Activated CD8-positive, alpha-beta memory T cell treated with anti-CD3 and anti-CD28 coated beads for 36 hours (primary cell): ENCODE results near the gene GNAL. TPM values are rescaled to one million over a fixed set of nuclear protein-coding genes. Genes with fewer than 3 reads are reported as not detected.

ENCODE experiments used
- CTCF ChIA-PET: fragments of 350-600 bp; sonication (Branson Sonifier 250); formaldehyde crosslinking; loops from one replicate; lab custom pipeline; 2021; ENCODE audit warnings: antibody characterized with exemption; lab: Charles Lee
- POLR2A ChIA-PET: fragments of 350-600 bp; sonication (Branson Sonifier 250); formaldehyde crosslinking; loops from one replicate; lab custom pipeline; 2021; ENCODE audit warnings: antibody characterized with exemption; lab: Charles Lee
- total RNA-seq, 2 experiments: library from RNA; stranded (reverse); gene quantifications; one replicate each; pipeline ENCODE4 v1.2.3, GENCODE V29; 2021

The GNAL gene
- total RNA-seq, 2 experiments from 2014 or later: 0.15 to 0.17 TPM

- CTCF ChIA-PET: no interaction called here
- POLR2A ChIA-PET: no interaction called here
These were observed 168.3 kb downstream of the GNAL start for GRCh38 chr18:11857177-11857887.

- ChIA-PET POLR2A (no interaction called here), CTCF (interaction anchor here (0.7 kb wide), 1 partner anchor 126 kb away, joined by 3 read pairs; no protein-coding TSS in a partner anchor)
These were observed 170.3 kb downstream of the GNAL start for GRCh38 chr18:11859282-11859830.

- CTCF ChIA-PET: no interaction called here
- POLR2A ChIA-PET: no interaction called here
These were observed 170.9 kb downstream of the GNAL start for GRCh38 chr18:11859903-11860407.

- ChIA-PET CTCF (no interaction called here), POLR2A (no interaction called here)
These were observed 171.8 kb downstream of the GNAL start for GRCh38 chr18:11860594-11861450.

- CTCF ChIA-PET: no interaction called here
- POLR2A ChIA-PET: no interaction called here
These were observed 172.7 kb downstream of the GNAL start for GRCh38 chr18:11861583-11862288.

GRCh38 chr18:11862468-11863137 lies 173.5 kb downstream of the GNAL start:
- CTCF ChIA-PET: no interaction called here
- POLR2A ChIA-PET: no interaction called here

- POLR2A ChIA-PET: no interaction called here
- CTCF ChIA-PET: interaction anchor here (0.7 kb wide), 1 partner anchor 132 kb away, joined by 3 read pairs; no protein-coding TSS in a partner anchor
These were observed 175.4 kb downstream of the GNAL start for GRCh38 chr18:11864471-11864870.

- CTCF ChIA-PET: interaction anchor here (0.7 kb wide), 1 partner anchor 188 kb away, joined by 5 read pairs; no protein-coding TSS in a partner anchor
- POLR2A ChIA-PET: no interaction called here
These were observed 176.0 kb downstream of the GNAL start for GRCh38 chr18:11865071-11865470.

GRCh38 chr18:11866329-11866728 lies 177.3 kb downstream of the GNAL start:
- CTCF ChIA-PET: no interaction called here

GRCh38 chr18:11866764-11867163 lies 177.7 kb downstream of the GNAL start:
- ChIA-PET POLR2A (no interaction called here), CTCF (no interaction called here)

More at GRCh38 chr18:11866329-11866728, 177.3 kb downstream of the GNAL start:
- POLR2A ChIA-PET: no interaction called here

- CTCF ChIA-PET: no interaction called here
- POLR2A ChIA-PET: interaction anchor here (0.7 kb wide), 1 partner anchor 146 kb away, joined by 4 read pairs; no protein-coding TSS in a partner anchor
These were observed 179.2 kb downstream of the GNAL start for GRCh38 chr18:11868230-11868629.

- POLR2A ChIA-PET: no interaction called here
These were observed 182.4 kb downstream of the GNAL start for GRCh38 chr18:11871501-11871900.

GRCh38 chr18:11872479-11873136 lies 183.5 kb downstream of the GNAL start:
- CTCF ChIA-PET: no interaction called here
- POLR2A ChIA-PET: no interaction called here

More at GRCh38 chr18:11871501-11871900, 182.4 kb downstream of the GNAL start:
- CTCF ChIA-PET: no interaction called here

GRCh38 chr18:11873670-11874340 lies 184.7 kb downstream of the GNAL start:
- CTCF ChIA-PET: no interaction called here
- POLR2A ChIA-PET: no interaction called here

- POLR2A ChIA-PET: no interaction called here
- CTCF ChIA-PET: no interaction called here
These were observed 185.6 kb downstream of the GNAL start for GRCh38 chr18:11874676-11875075.

GRCh38 chr18:11877497-11878135 lies 188.6 kb downstream of the GNAL start:
- ChIA-PET CTCF (no interaction called here), POLR2A (no interaction called here)

GRCh38 chr18:11880586-11881304 lies 191.7 kb downstream of the GNAL start:
- ChIA-PET POLR2A (no interaction called here), CTCF (no interaction called here)
